ENCODE results near the gene UBE2E2. TPM values are rescaled to one million over a fixed set of nuclear protein-coding genes. Genes with fewer than 3 reads are reported as not detected.

UBE2E2 gene
- 10 to 100 TPM; 39.3 to 56.5 TPM for total RNA-seq
- 10 to 100 TPM; 23.8 to 26.5 TPM for polyA plus RNA-seq
- long read RNA-seq, donor 1, partial matches to known transcripts: 0 of 33 reads
- long read RNA-seq, donor 1, other reads (novel, unspliced or antisense): 32 of 33 reads
- long read RNA-seq, donor 2, partial matches to known transcripts: 4 of 35 reads
- long read RNA-seq, donor 2, other reads (novel, unspliced or antisense): 31 of 35 reads

DNA sequence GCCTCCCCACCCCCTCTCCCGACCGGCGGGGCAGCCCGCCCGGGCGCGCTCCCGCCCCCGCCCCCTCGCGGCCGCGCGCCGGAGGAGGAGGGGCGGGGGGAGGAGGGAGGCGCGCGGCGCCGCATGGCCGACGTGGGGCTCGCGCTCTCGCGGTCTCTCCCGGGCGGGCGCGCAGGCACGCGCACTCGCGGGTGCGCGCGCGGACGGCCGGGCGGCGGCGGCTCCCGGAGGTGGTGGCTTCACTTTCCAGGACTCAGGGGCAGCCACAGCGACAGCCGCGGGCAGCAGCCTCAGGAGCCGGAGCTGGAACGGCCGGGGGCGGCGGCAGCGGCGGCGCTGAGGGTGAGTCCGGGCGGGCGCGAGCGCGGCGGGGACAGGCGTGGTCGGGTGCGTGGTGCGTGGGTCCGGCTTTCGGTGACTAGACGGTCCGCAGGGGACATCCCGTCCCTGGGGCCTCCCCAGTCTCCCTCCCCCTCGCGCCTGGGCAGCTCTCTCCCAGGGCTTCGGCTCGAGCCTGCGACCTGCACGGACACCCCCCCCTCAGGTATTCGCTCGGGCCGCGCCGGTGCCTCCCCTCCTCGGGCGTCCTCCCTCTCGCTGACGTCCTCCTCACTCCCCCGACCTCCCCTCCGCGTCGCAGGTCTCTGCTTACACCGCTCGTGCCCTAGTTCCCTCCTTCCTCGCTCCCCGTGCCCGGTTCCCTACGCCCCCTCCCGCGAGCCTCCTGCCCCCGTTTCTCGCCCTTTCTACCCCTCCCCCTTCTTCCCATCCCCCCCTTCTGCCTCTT lies at the start of gene UBE2E2:
Gene UBE2E2, plus strand, starts transcription at position 407 of the 787 bp plus-strand sequence.
- H3K4me3 ChIP-seq (ENCODE audit: low read length in 2 of 2): peak within 1 kb of the TSS; percentile 80 to 86
- H3K27ac ChIP-seq (ENCODE audit: low read depth in 1 of 2, low read length in 2 of 2): peak within 1 kb of the TSS in 1 of 2 donors; percentile 62
- ATAC-seq (ENCODE audit: low FRiP score) (peak; percentile 92), DNase-seq (peak; percentile 81 to 92)
- intact Hi-C loops (cut with DNase I): loop anchor here in 1 of 2 donors (10.0 kb wide), 1 partner anchor 602 kb away; the partner anchor contains the start of gene UBE2E1
- H3K27me3 ChIP-seq (ENCODE audit: control insufficient read depth in 1 of 2, insufficient read depth in 2 of 2, low read length in 1 of 2): no peaks in the 10 kb centered on the region
- no peaks in the 10 kb centered on the region for H3K9me3 ChIP-seq (ENCODE audit: control insufficient read depth, low read length)
- WGBS, 2 donors: 1% methylated on average over 61 to 101 of the region's 101 CpGs
- H3K36me3 ChIP-seq (ENCODE audit: control insufficient read depth in 1 of 2, insufficient read depth in 2 of 2, low read length in 1 of 2): no peaks in the 10 kb centered on the region
- no peaks in the 10 kb centered on the region for H3K4me1 ChIP-seq (ENCODE audit: control insufficient read depth in 1 of 2, insufficient read depth in 2 of 2, low read length in 2 of 2)

- Histone ChIP-seq H3K36me3 (ENCODE audit: control insufficient read depth in 1 of 2, insufficient read depth in 2 of 2, low read length in 1 of 2) (no peaks in the 10 kb centered on the region), H3K27me3 (ENCODE audit: control insufficient read depth in 1 of 2, insufficient read depth in 2 of 2, low read length in 1 of 2) (peaks cover 0 to 5% of the 10 kb centered on the region in 2 donors), H3K27ac (ENCODE audit: low read depth in 1 of 2, low read length in 2 of 2) (no peak overlapping the region), H3K4me1 (ENCODE audit: control insufficient read depth in 1 of 2, insufficient read depth in 2 of 2, low read length in 2 of 2) (no peaks in the 10 kb centered on the region), H3K4me3 (ENCODE audit: low read length in 2 of 2) (no peak overlapping the region), H3K9me3 (ENCODE audit: control insufficient read depth, low read length) (no peaks in the 10 kb centered on the region)
- intact Hi-C loops (cut with DNase I): no loop called here
- no peak for DNase-seq
- 26 to 72% methylated on average over 1 of the region's 1 CpG for WGBS, 2 donors
- ATAC-seq (ENCODE audit: low FRiP score): no peak
Observed at GRCh38 chr3:23153436-23153835, 49.7 kb upstream of the UBE2E2 start.

DNA sequence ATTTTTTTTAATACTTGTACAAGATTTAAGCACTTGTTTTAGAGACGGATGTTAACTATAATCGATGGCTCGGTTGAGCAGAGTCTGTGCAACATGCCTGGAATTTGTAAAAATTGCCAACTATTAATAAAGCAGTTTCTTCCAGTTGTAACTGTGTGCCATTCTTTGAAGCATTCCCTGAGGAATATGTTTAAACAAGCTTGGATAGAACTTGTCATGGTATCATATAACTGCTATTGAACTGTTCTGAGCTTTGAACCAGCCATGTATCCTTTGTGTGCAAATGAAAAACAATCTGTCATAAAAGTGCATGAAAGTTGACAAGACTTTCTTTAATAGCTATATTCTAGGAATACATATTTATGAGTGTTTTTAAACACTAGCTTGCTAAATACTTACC lies 45.8 kb upstream of the UBE2E2 start:
- H3K4me1 ChIP-seq (ENCODE audit: control insufficient read depth in 1 of 2, insufficient read depth in 2 of 2, low read length in 2 of 2): peaks cover 0 to 2% of the 10 kb centered on the region in 2 donors
- no peak overlapping the region for H3K4me3 ChIP-seq (ENCODE audit: low read length in 2 of 2)
- 10 to 19% methylated on average over 3 of the region's 3 CpGs for WGBS, 2 donors
- DNase-seq (no peak), ATAC-seq (ENCODE audit: low FRiP score) (no peak)
- H3K27me3 ChIP-seq (ENCODE audit: control insufficient read depth in 1 of 2, insufficient read depth in 2 of 2, low read length in 1 of 2): no peaks in the 10 kb centered on the region
- H3K9me3 ChIP-seq (ENCODE audit: control insufficient read depth, low read length): no peaks in the 10 kb centered on the region
- no peaks in the 10 kb centered on the region for H3K36me3 ChIP-seq (ENCODE audit: control insufficient read depth in 1 of 2, insufficient read depth in 2 of 2, low read length in 1 of 2)
- intact Hi-C loops (cut with DNase I): no loop called here
- H3K27ac ChIP-seq (ENCODE audit: low read depth in 1 of 2, low read length in 2 of 2): no peak overlapping the region

GRCh38 chr3:23159929-23160328 lies 43.2 kb upstream of the UBE2E2 start:
- peak; percentile 67 for ATAC-seq (ENCODE audit: low FRiP score)
- no peaks in the 10 kb centered on the region for H3K9me3 ChIP-seq (ENCODE audit: control insufficient read depth, low read length)
- H3K27ac ChIP-seq (ENCODE audit: low read depth in 1 of 2, low read length in 2 of 2): no peak overlapping the region
- H3K36me3 ChIP-seq (ENCODE audit: control insufficient read depth in 1 of 2, insufficient read depth in 2 of 2, low read length in 1 of 2): no peaks in the 10 kb centered on the region
- intact Hi-C loops (cut with DNase I): no loop called here
- H3K4me1 ChIP-seq (ENCODE audit: control insufficient read depth in 1 of 2, insufficient read depth in 2 of 2, low read length in 2 of 2): peaks cover 0 to 2% of the 10 kb centered on the region in 2 donors
- H3K27me3 ChIP-seq (ENCODE audit: control insufficient read depth in 1 of 2, insufficient read depth in 2 of 2, low read length in 1 of 2): no peaks in the 10 kb centered on the region
- 14 to 17% methylated on average over 2 of the region's 2 CpGs for WGBS, 2 donors
- no peak for DNase-seq
- no peak overlapping the region for H3K4me3 ChIP-seq (ENCODE audit: low read length in 2 of 2)

- WGBS, 2 donors: 96 to 97% methylated on average over 2 of the region's 2 CpGs
- H3K27me3 ChIP-seq (ENCODE audit: control insufficient read depth in 1 of 2, insufficient read depth in 2 of 2, low read length in 1 of 2): no peaks in the 10 kb centered on the region
- no peaks in the 10 kb centered on the region for H3K36me3 ChIP-seq (ENCODE audit: control insufficient read depth in 1 of 2, insufficient read depth in 2 of 2, low read length in 1 of 2)
- ATAC-seq (ENCODE audit: low FRiP score) (no peak), DNase-seq (no peak)
- no peaks in the 10 kb centered on the region for H3K9me3 ChIP-seq (ENCODE audit: control insufficient read depth, low read length)
- H3K4me3 ChIP-seq (ENCODE audit: low read length in 2 of 2): no peak overlapping the region
- peaks cover 0 to 2% of the 10 kb centered on the region in 2 donors for H3K4me1 ChIP-seq (ENCODE audit: control insufficient read depth in 1 of 2, insufficient read depth in 2 of 2, low read length in 2 of 2)
- intact Hi-C loops (cut with DNase I): no loop called here
- no peak overlapping the region for H3K27ac ChIP-seq (ENCODE audit: low read depth in 1 of 2, low read length in 2 of 2)
Observed at GRCh38 chr3:23161308-23161707, 41.8 kb upstream of the UBE2E2 start.

GRCh38 chr3:23161896-23162570 lies 41.1 kb upstream of the UBE2E2 start:
- H3K27me3 ChIP-seq (ENCODE audit: control insufficient read depth in 1 of 2, insufficient read depth in 2 of 2, low read length in 1 of 2): no peaks in the 10 kb centered on the region
- H3K9me3 ChIP-seq (ENCODE audit: control insufficient read depth, low read length): no peaks in the 10 kb centered on the region
- 73 to 89% methylated on average over 10 of the region's 10 CpGs for WGBS, 2 donors
- no peak for DNase-seq
- intact Hi-C loops (cut with DNase I): no loop called here
- H3K27ac ChIP-seq (ENCODE audit: low read depth in 1 of 2, low read length in 2 of 2): no peak overlapping the region
- no peak for ATAC-seq (ENCODE audit: low FRiP score)
- no peak overlapping the region for H3K4me3 ChIP-seq (ENCODE audit: low read length in 2 of 2)
- H3K4me1 ChIP-seq (ENCODE audit: control insufficient read depth in 1 of 2, insufficient read depth in 2 of 2, low read length in 2 of 2): peaks cover 0 to 2% of the 10 kb centered on the region in 2 donors
- no peaks in the 10 kb centered on the region for H3K36me3 ChIP-seq (ENCODE audit: control insufficient read depth in 1 of 2, insufficient read depth in 2 of 2, low read length in 1 of 2)

GRCh38 chr3:23162934-23163333 lies 40.2 kb upstream of the UBE2E2 start:
- ATAC-seq (ENCODE audit: low FRiP score) (no peak), DNase-seq (no peak)
- Histone ChIP-seq H3K36me3 (ENCODE audit: control insufficient read depth in 1 of 2, insufficient read depth in 2 of 2, low read length in 1 of 2) (no peaks in the 10 kb centered on the region), H3K4me3 (ENCODE audit: low read length in 2 of 2) (no peak overlapping the region), H3K9me3 (ENCODE audit: control insufficient read depth, low read length) (no peaks in the 10 kb centered on the region), H3K27ac (ENCODE audit: low read depth in 1 of 2, low read length in 2 of 2) (no peak overlapping the region), H3K4me1 (ENCODE audit: control insufficient read depth in 1 of 2, insufficient read depth in 2 of 2, low read length in 2 of 2) (peaks cover 0 to 2% of the 10 kb centered on the region in 2 donors), H3K27me3 (ENCODE audit: control insufficient read depth in 1 of 2, insufficient read depth in 2 of 2, low read length in 1 of 2) (no peaks in the 10 kb centered on the region)
- intact Hi-C loops (cut with DNase I): no loop called here
- 76 to 84% methylated on average over 2 of the region's 2 CpGs for WGBS, 2 donors

DNA sequence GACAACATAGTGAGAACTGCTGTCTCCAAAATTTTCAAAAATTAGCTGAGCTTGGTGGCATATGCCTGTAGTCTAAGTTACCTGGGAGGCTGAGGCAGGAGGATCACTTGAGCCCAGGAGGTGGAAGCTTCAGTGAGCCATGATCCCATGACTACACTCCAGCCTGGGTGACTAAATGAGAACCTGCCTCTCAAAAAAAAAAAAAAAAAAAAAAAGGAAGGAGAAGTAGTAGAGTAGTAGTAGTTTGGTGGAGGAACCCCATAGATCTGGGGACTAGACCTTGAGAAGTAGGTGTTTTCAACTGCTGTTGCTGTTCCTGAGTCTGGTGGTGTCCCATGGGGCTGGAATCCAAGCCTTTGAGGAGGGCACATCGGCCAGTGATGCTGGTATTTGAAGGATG lies 38.4 kb upstream of the UBE2E2 start:
- Histone ChIP-seq H3K4me3 (ENCODE audit: low read length in 2 of 2) (no peak overlapping the region), H3K27ac (ENCODE audit: low read depth in 1 of 2, low read length in 2 of 2) (no peak overlapping the region), H3K4me1 (ENCODE audit: control insufficient read depth in 1 of 2, insufficient read depth in 2 of 2, low read length in 2 of 2) (peaks cover 0 to 2% of the 10 kb centered on the region in 2 donors), H3K9me3 (ENCODE audit: control insufficient read depth, low read length) (no peaks in the 10 kb centered on the region), H3K36me3 (ENCODE audit: control insufficient read depth in 1 of 2, insufficient read depth in 2 of 2, low read length in 1 of 2) (no peaks in the 10 kb centered on the region), H3K27me3 (ENCODE audit: control insufficient read depth in 1 of 2, insufficient read depth in 2 of 2, low read length in 1 of 2) (no peaks in the 10 kb centered on the region)
- ATAC-seq (ENCODE audit: low FRiP score) (no peak), DNase-seq (no peak)
- WGBS, 2 donors: 92 to 97% methylated on average over 1 of the region's 1 CpG
- intact Hi-C loops (cut with DNase I): no loop called here
